Liver (tissue), 9 donors: ENCODE measurements around the gene MAL. TPM values are rescaled to one million over a fixed set of nuclear protein-coding genes. Genes with fewer than 3 reads are reported as not detected.

Experiments
- DNase-seq: peaks from one replicate; pipeline ENCODE4 v3.0.0-alpha.2; 2017; ENCODE audit warnings: low spot score
- H3K27ac ChIP-seq, 2 donors: one replicate each; pipeline ENCODE4 v1.7.0; 2013; ENCODE audit warnings: inconsistent platforms in 2 of 2, low read length in 2 of 2, control low read depth in 1 of 2, low read depth in 1 of 2, mild to moderate bottlenecking in 1 of 2
- H3K27me3 ChIP-seq, 4 donors: one replicate each; pipeline versions ENCODE4 v1.6.1 to v1.7.0; 2013; ENCODE audit warnings: low read length in 3 of 4, inconsistent platforms in 1 of 4, mild to moderate bottlenecking in 1 of 4, moderate library complexity in 1 of 4; ENCODE audit not compliant: control insufficient read depth in 4 of 4, insufficient read depth in 4 of 4
- H3K36me3 ChIP-seq, 4 donors: one replicate each; pipeline versions ENCODE4 v1.6.1 to v1.7.0; 2013; ENCODE audit warnings: low read length in 3 of 4, mild to moderate bottlenecking in 3 of 4, low read depth in 1 of 4, moderate library complexity in 1 of 4; ENCODE audit not compliant: control insufficient read depth in 4 of 4, insufficient read depth in 3 of 4
- H3K4me1 ChIP-seq, 4 donors: one replicate each; pipeline versions ENCODE4 v1.6.1 to v1.7.0; 2013; ENCODE audit warnings: low read length in 3 of 4, mild to moderate bottlenecking in 3 of 4, moderate library complexity in 1 of 4; ENCODE audit not compliant: control insufficient read depth in 4 of 4, insufficient read depth in 4 of 4
- H3K4me3 ChIP-seq, 3 donors: one replicate each; pipeline versions ENCODE4 v1.6.1 to v1.7.0; 2013; ENCODE audit warnings: low read length in 3 of 3, control low read depth in 1 of 3, low read depth in 1 of 3, mild to moderate bottlenecking in 1 of 3
- H3K9ac ChIP-seq, 2 donors: one replicate each; pipeline ENCODE4 v1.7.0; 2013; ENCODE audit warnings: low read length in 2 of 2, mild to moderate bottlenecking in 2 of 2, moderate library complexity in 2 of 2, control low read depth in 1 of 2, low read depth in 1 of 2
- H3K9me3 ChIP-seq, 4 donors: one replicate each; pipeline versions ENCODE4 v1.6.1 to v1.7.0; 2013; ENCODE audit warnings: low read length in 3 of 4; ENCODE audit not compliant: control insufficient read depth in 4 of 4
- ATF3 ChIP-seq: IDR thresholded peaks from 2 replicates; pipeline ENCODE4 v1.6.1; 2016; ENCODE audit warnings: antibody characterized with exemption
- CTCF ChIP-seq: fragments of 150-350 bp; IDR thresholded peaks from 2 replicates; pipeline ENCODE4 v1.5.1; 2017; ENCODE audit warnings: improper control_type of control experiment, low read depth, low read length; ENCODE audit not compliant: missing input control
- EGR1 ChIP-seq, 2 donors: IDR thresholded peaks; 2 replicates each; pipeline ENCODE4 v1.6.1; 2016 to 2018; ENCODE audit warnings: antibody characterized with exemption in 2 of 2, low read depth in 2 of 2
- FOXA1 ChIP-seq: IDR thresholded peaks from 2 replicates; pipeline ENCODE4 v1.6.1; 2016; ENCODE audit warnings: antibody characterized with exemption
- FOXA2 ChIP-seq: IDR thresholded peaks from 2 replicates; pipeline ENCODE4 v1.6.1; 2016; ENCODE audit warnings: antibody characterized with exemption
- GABPA ChIP-seq, 2 donors: IDR thresholded peaks in 1 of 2; conservative IDR thresholded peaks in 1 of 2; 2 replicates each; pipeline ENCODE4 v1.6.1; 2016; ENCODE audit warnings: antibody characterized with exemption in 2 of 2, mild to moderate bottlenecking in 1 of 2, moderate library complexity in 1 of 2
- HNF4A ChIP-seq, 2 donors: conservative IDR thresholded peaks; 2 replicates each; pipeline ENCODE4 v1.6.1; 2016; ENCODE audit warnings: antibody characterized with exemption in 2 of 2, mild to moderate bottlenecking in 2 of 2
- HNF4G ChIP-seq: IDR thresholded peaks from 2 replicates; pipeline ENCODE4 v1.6.1; 2016; ENCODE audit warnings: antibody characterized with exemption
- JUND ChIP-seq, 2 donors: IDR thresholded peaks; 2 replicates each; pipeline ENCODE4 v1.6.1; 2016; ENCODE audit warnings: antibody characterized with exemption in 2 of 2
- MAX ChIP-seq: IDR thresholded peaks from 2 replicates; pipeline ENCODE4 v1.6.1; 2016; ENCODE audit warnings: antibody characterized with exemption
- NR2F2 ChIP-seq: IDR thresholded peaks from 2 replicates; pipeline ENCODE4 v1.6.1; 2016; ENCODE audit warnings: antibody characterized with exemption
- RAD21 ChIP-seq, 2 donors: IDR thresholded peaks; 2 replicates each; pipeline ENCODE4 v1.6.1; 2016; ENCODE audit warnings: antibody characterized with exemption in 2 of 2, mild to moderate bottlenecking in 2 of 2
- REST ChIP-seq: IDR thresholded peaks from 2 replicates; pipeline ENCODE4 v1.6.1; 2016; ENCODE audit warnings: antibody characterized with exemption, mild to moderate bottlenecking
- RXRA ChIP-seq, 2 donors: IDR thresholded peaks; 2 replicates each; pipeline ENCODE4 v1.6.1; 2017 to 2018; ENCODE audit warnings: antibody characterized with exemption in 2 of 2, mild to moderate bottlenecking in 1 of 2
- SP1 ChIP-seq: IDR thresholded peaks from 2 replicates; pipeline ENCODE4 v1.6.1; 2018; ENCODE audit warnings: antibody characterized with exemption, mild to moderate bottlenecking
- TAF1 ChIP-seq: conservative IDR thresholded peaks from 2 replicates; pipeline ENCODE4 v1.6.1; 2016; ENCODE audit warnings: antibody characterized with exemption, mild to moderate bottlenecking
- YY1 ChIP-seq: IDR thresholded peaks from 2 replicates; pipeline ENCODE4 v1.6.1; 2016; ENCODE audit warnings: antibody characterized with exemption, mild to moderate bottlenecking
- WGBS: extraction: QIAGEN DNeasy Blood & Tissue Kit; methylation state at CpG from one replicate; pipeline ENCODE4 v1.1.7; 2013; 5-methylcytosine and 5-hydroxymethylcytosine counted together
- polyA plus RNA-seq, 2 donors: library from polyadenylated mRNA; stranded (reverse) in 1 of 2; unstranded in 1 of 2; fragments of 200-250 nt in 1 of 2; fragments of >200 nt in 1 of 2; fragmentation: Nextera tagmentation in 1 of 2; extraction: Ambion mirVana in 1 of 2; gene quantifications; one replicate each; pipeline versions ENCODE4 v1.2.1 to v1.2.3, GENCODE V29; 2013 to 2015
- total RNA-seq, 2 donors: library from RNA; depleted of rRNA; stranded (reverse); fragments of >200 nt; gene quantifications; one replicate each; pipeline ENCODE4 v1.2.3, GENCODE V29; 2014
- TF ChIP-seq, protein P1 (sequence below): IDR thresholded peaks from 2 replicates; pipeline ENCODE4 v1.6.1; 2016; ENCODE audit warnings: antibody characterized with exemption
- donor health status: healthy.
- donor health status: healthy.
- donor health status: healthy.
- donor health status: healthy.
- donor health status: healthy.

Gene MAL
- total and polyA plus RNA-seq, 4 donors, result 0.51 TPM; not detected in 3

DNA sequence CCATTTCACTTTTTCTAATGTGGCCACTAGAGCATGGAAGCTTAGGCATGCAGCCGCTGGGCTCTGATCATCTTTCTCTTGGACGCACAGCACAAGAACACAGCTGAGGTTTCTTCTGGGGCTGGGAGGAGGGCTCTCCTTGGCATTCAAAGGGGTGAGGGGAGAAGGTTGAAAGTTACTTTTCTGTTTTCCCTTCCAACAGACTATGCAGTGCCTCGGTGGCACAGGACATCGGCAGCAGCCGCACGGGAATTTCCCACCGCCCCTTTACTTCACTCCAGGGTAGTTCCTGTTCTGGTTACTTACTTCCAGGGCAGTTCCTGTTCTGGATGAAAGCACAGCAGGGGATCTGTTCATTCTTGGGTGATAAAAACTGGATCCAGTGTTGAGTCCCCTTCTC, 18.9 kb upstream of the MAL start (continued):
- TF ChIP-seq NR2F2 (no peak), GABPA (IDR thresholded peaks at IDR 0.05 in 1 of 2, conservative IDR thresholded peaks at IDR 0.05 in 1 of 2) (no peak), SP1 (no peak), EGR1 (IDR thresholded peaks at IDR 0.05; ENCODE audit: low read depth in 2 of 2) (no peak), FOXA1 (no peak), TAF1 (no peak), YY1 (no peak)
- TF ChIP-seq, protein P1, sequence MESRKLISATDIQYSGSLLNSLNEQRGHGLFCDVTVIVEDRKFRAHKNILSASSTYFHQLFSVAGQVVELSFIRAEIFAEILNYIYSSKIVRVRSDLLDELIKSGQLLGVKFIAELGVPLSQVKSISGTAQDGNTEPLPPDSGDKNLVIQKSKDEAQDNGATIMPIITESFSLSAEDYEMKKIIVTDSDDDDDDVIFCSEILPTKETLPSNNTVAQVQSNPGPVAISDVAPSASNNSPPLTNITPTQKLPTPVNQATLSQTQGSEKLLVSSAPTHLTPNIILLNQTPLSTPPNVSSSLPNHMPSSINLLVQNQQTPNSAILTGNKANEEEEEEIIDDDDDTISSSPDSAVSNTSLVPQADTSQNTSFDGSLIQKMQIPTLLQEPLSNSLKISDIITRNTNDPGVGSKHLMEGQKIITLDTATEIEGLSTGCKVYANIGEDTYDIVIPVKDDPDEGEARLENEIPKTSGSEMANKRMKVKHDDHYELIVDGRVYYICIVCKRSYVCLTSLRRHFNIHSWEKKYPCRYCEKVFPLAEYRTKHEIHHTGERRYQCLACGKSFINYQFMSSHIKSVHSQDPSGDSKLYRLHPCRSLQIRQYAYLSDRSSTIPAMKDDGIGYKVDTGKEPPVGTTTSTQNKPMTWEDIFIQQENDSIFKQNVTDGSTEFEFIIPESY, result no peak

- Histone ChIP-seq H3K27ac (no peak overlapping the region), H3K9me3 (no peaks in the 10 kb centered on the region), H3K9ac (no peak overlapping the region), H3K4me1 (no peaks in the 10 kb centered on the region), H3K27me3 (no peaks in the 10 kb centered on the region), H3K36me3 (no peaks in the 10 kb centered on the region), H3K4me3 (no peak overlapping the region)
- TF ChIP-seq RAD21 (IDR thresholded peaks at IDR 0.05) (no peak), RXRA (IDR thresholded peaks at IDR 0.05) (no peak), ATF3 (no peak), HNF4A (conservative IDR thresholded peaks at IDR 0.05) (no peak), SP1 (no peak), HNF4G (no peak), NR2F2 (no peak), CTCF (no peak), MAX (no peak), FOXA1 (no peak), EGR1 (IDR thresholded peaks at IDR 0.05; ENCODE audit: low read depth in 2 of 2) (no peak), GABPA (IDR thresholded peaks at IDR 0.05 in 1 of 2, conservative IDR thresholded peaks at IDR 0.05 in 1 of 2) (no peak), YY1 (no peak), JUND (IDR thresholded peaks at IDR 0.05) (no peak), REST (no peak), TAF1 (no peak), FOXA2 (no peak)
- TF ChIP-seq, protein P1, result no peak
- 88% methylated on average over 12 of the region's 12 CpGs for WGBS
- no peak for DNase-seq
These were observed 18.4 kb upstream of the MAL start for GRCh38 chr2:95007031-95007609.
